Measurements from ENCODE around the gene SYPL1. TPM values are rescaled to one million over a fixed set of nuclear protein-coding genes. Genes with fewer than 3 reads are reported as not detected.

SYPL1 gene
- total and polyA plus RNA-seq, 2 donors (not counting 1 experiment from before 2014, with no cell fraction given), result 58.5 to 130 TPM

DNA sequence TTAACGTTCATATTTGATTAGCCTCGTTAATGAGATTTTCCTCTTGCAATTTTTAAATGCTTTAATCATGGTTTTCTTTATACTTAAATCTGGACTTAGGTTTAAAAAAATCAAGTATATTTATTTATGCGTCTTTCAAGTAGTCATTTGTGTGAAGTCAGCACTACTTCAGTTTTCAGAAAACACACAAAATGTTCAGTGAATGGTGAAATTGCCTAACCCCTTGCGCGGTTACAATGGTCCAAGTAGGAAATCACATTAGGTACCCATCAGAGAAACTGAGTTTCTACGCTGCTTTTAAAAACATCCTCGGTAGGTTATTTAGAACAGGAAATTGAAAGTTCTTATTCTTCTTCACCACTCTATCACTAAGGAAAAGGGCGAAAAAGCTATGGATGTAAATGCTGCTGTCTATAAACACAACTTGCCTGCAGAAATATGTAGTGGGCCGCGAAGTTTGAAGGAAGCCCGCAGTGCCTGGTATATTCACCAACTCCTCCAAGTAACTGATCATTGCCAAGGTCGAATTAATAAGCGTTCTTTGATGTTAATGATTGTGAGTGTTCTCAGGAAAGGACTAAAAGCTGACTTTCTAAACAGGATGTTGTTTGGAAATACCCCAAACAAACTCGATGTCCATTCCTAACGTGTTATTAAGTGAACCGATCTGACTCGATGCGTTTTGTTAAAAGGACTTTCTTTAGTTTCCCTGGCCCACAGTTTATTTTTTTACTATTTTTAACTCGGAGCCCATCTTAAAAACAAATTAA lies 1.0 kb downstream of the SYPL1 start:
- H3K4me1 Mint-ChIP-seq, result peaks cover 70% of the 10 kb centered on the region
- H3K4me3 Mint-ChIP-seq, result peak overlapping the region; percentile 95
- no peak for ATAC-seq (ENCODE audit: low read depth)
- peak overlapping the region; percentile 80 to 94 (median 81) for H3K4me3 ChIP-seq (ENCODE audit: control extremely low read depth in 1 of 5, extremely low read depth in 1 of 5, insufficient read depth in 1 of 5, low read depth in 2 of 5, low read length in 4 of 5)
- peaks cover 0 to 8% of the 10 kb centered on the region in 2 experiments for H3K36me3 ChIP-seq (replicated peaks in 1 of 2; ENCODE audit: control extremely low read depth in 1 of 2, control insufficient read depth in 1 of 2, extremely low read depth in 1 of 2, insufficient read depth in 2 of 2, low read length in 1 of 2)
- H3K4me2 ChIP-seq (replicated peaks; ENCODE audit: low read depth, low read length, poor library complexity, severe bottlenecking), result peak overlapping the region; percentile 75
- H3K9me3 ChIP-seq (ENCODE audit: control extremely low read depth in 1 of 3, control insufficient read depth in 2 of 3, insufficient read depth in 1 of 3, low read length in 2 of 3), result no peaks in the 10 kb centered on the region
- peaks cover 7% of the 10 kb centered on the region for H4K20me1 ChIP-seq (ENCODE audit: control insufficient read depth, insufficient read depth, low read length, poor library complexity, severe bottlenecking)
- no peak for DNase-seq
- H3K9me3 Mint-ChIP-seq (ENCODE audit: insufficient read depth), result no peaks in the 10 kb centered on the region
- ChIA-PET POLR2A (interaction anchor here (0.6 to 5.4 kb wide), 16 partner anchors 8 to 1098 kb away, joined by 3 to 51 read pairs (median 4); partner anchors contain the start of genes NAMPT and RINT1), CTCF (interaction anchor here (0.8 to 8.0 kb wide), 12 partner anchors 8 to 69 kb away, joined by 3 to 120 read pairs (median 6); no protein-coding TSS in a partner anchor)
- H3K9ac ChIP-seq (ENCODE audit: low read length), result peak overlapping the region; percentile 89
- no peak for TF ChIP-seq EZH2 (IDR thresholded peaks at IDR 0.05; ENCODE audit: borderline replicate concordance, insufficient read depth, low read depth, low read length, poor library complexity, severe bottlenecking)
- TF ChIP-seq, protein P1, sequence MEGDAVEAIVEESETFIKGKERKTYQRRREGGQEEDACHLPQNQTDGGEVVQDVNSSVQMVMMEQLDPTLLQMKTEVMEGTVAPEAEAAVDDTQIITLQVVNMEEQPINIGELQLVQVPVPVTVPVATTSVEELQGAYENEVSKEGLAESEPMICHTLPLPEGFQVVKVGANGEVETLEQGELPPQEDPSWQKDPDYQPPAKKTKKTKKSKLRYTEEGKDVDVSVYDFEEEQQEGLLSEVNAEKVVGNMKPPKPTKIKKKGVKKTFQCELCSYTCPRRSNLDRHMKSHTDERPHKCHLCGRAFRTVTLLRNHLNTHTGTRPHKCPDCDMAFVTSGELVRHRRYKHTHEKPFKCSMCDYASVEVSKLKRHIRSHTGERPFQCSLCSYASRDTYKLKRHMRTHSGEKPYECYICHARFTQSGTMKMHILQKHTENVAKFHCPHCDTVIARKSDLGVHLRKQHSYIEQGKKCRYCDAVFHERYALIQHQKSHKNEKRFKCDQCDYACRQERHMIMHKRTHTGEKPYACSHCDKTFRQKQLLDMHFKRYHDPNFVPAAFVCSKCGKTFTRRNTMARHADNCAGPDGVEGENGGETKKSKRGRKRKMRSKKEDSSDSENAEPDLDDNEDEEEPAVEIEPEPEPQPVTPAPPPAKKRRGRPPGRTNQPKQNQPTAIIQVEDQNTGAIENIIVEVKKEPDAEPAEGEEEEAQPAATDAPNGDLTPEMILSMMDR (IDR thresholded peaks at IDR 0.05), result no peak
- H3K79me2 ChIP-seq (ENCODE audit: control insufficient read depth, insufficient read depth, low read length), result peaks cover 87% of the 10 kb centered on the region
- H3K27me3 Mint-ChIP-seq, result no peaks in the 10 kb centered on the region
- peak overlapping the region; percentile 96 for H3K27ac Mint-ChIP-seq
- peak overlapping the region; percentile 85 to 95 for H3K27ac ChIP-seq (ENCODE audit: low read length in 2 of 2)
- peak overlapping the region; percentile 76 for H2AFZ ChIP-seq (ENCODE audit: insufficient read depth, low read depth, low read length, poor library complexity, severe bottlenecking)
- H3K4me1 ChIP-seq (ENCODE audit: control insufficient read depth in 2 of 2, insufficient read depth in 2 of 2, low read length in 2 of 2), result peaks cover 65 to 67% of the 10 kb centered on the region in 2 donors
- H3K27me3 ChIP-seq (replicated peaks in 1 of 4; ENCODE audit: control extremely low read depth in 1 of 4, control insufficient read depth in 3 of 4, insufficient read depth in 4 of 4, low read length in 3 of 4), result no peaks in the 10 kb centered on the region
- 0% methylated on average over 6 of the region's 19 CpGs for WGBS (ENCODE audit: insufficient coverage)
- intact Hi-C loops (cut with micrococcal nuclease), result loop anchor here (1.0 to 10.0 kb wide), 4 partner anchors 8 to 1096 kb away; partner anchors contain the start of genes ATXN7L1 and KMT2E

DNA sequence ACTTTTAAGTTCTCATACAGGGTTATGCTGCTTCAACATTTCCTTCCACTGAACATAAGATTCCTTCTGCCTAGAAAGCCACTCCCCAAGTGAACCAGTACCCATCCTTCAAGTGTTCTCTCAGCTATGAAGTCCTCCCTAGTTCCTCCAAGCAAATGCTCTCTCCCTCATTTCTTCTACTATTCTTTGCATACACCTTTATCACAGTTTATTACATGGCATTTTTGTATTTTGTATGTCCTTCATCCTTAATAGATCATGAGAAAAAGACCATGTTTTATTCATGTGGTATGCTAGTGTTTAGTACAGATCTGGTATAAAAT lies 1.9 kb downstream of the SYPL1 start:
- Histone ChIP-seq H3K79me2 (ENCODE audit: control insufficient read depth, insufficient read depth, low read length) (peaks cover 96% of the 10 kb centered on the region), H3K27ac (ENCODE audit: low read length in 2 of 2) (peak overlapping the region; percentile 7 to 95), H4K20me1 (ENCODE audit: control insufficient read depth, insufficient read depth, low read length, poor library complexity, severe bottlenecking) (peaks cover 16% of the 10 kb centered on the region), H3K9ac (ENCODE audit: low read length) (peak overlapping the region; percentile 89), H3K4me1 (ENCODE audit: control insufficient read depth in 2 of 2, insufficient read depth in 2 of 2, low read length in 2 of 2) (peaks cover 66 to 68% of the 10 kb centered on the region in 2 donors), H3K36me3 (replicated peaks in 1 of 2; ENCODE audit: control extremely low read depth in 1 of 2, control insufficient read depth in 1 of 2, extremely low read depth in 1 of 2, insufficient read depth in 2 of 2, low read length in 1 of 2) (peaks cover 0 to 8% of the 10 kb centered on the region in 2 experiments), H3K9me3 (ENCODE audit: control extremely low read depth in 1 of 3, control insufficient read depth in 2 of 3, insufficient read depth in 1 of 3, low read length in 2 of 3) (no peaks in the 10 kb centered on the region), H3K27me3 (replicated peaks in 1 of 4; ENCODE audit: control extremely low read depth in 1 of 4, control insufficient read depth in 3 of 4, insufficient read depth in 4 of 4, low read length in 3 of 4) (no peaks in the 10 kb centered on the region), H2AFZ (ENCODE audit: insufficient read depth, low read depth, low read length, poor library complexity, severe bottlenecking) (no peak overlapping the region), H3K4me2 (replicated peaks; ENCODE audit: low read depth, low read length, poor library complexity, severe bottlenecking) (peak overlapping the region; percentile 75), H3K4me3 (ENCODE audit: control extremely low read depth in 1 of 5, extremely low read depth in 1 of 5, insufficient read depth in 1 of 5, low read depth in 2 of 5, low read length in 4 of 5) (peak overlapping the region; percentile 80 to 94 (median 81))
- DNase-seq, result no peak
- POLR2A ChIA-PET, result interaction anchor here (1.4 to 5.4 kb wide), 4 partner anchors 10 to 421 kb away, joined by 3 to 51 read pairs (median 8); no protein-coding TSS in a partner anchor
- intact Hi-C loops (cut with micrococcal nuclease), result loop anchor here (2.0 to 10.0 kb wide), 3 partner anchors 17 to 1095 kb away; partner anchors contain the start of genes ATXN7L1 and KMT2E
- Mint-ChIP-seq H3K27me3 (no peaks in the 10 kb centered on the region), H3K4me3 (peak overlapping the region; percentile 84), H3K4me1 (peaks cover 72% of the 10 kb centered on the region), H3K27ac (peak overlapping the region; percentile 74), H3K9me3 (ENCODE audit: insufficient read depth) (no peaks in the 10 kb centered on the region)
- CTCF ChIA-PET, result interaction anchor here (1.1 to 8.0 kb wide), 4 partner anchors 15 to 53 kb away, joined by 3 to 120 read pairs (median 58); no protein-coding TSS in a partner anchor
- no peak for ATAC-seq (ENCODE audit: low read depth)
- TF ChIP-seq, protein P1 (IDR thresholded peaks at IDR 0.05), result no peak
- no peak for TF ChIP-seq EZH2 (IDR thresholded peaks at IDR 0.05; ENCODE audit: borderline replicate concordance, insufficient read depth, low read depth, low read length, poor library complexity, severe bottlenecking)

Measured in B cell (primary cell).